Measurements from ENCODE around the gene NCR2. TPM values are rescaled to one million over a fixed set of nuclear protein-coding genes. Genes with fewer than 3 reads are reported as not detected.

NCR2 gene
- total and polyA plus RNA-seq, 9 of the 15 experiments (the other 6 are each of a cell fraction or from before 2014, with no cell fraction given) = not detected

- no peak for TF ChIP-seq TRIM25 (IDR thresholded peaks at IDR 0.05; ENCODE audit: borderline replicate concordance)
- TF ChIP-seq BDP1 (IDR thresholded peaks at IDR 0.05; ENCODE audit: insufficient read depth, insufficient read length) = no peak
- TF ChIP-seq JUNB (CRISPR knock-in tag; conservative IDR thresholded peaks at IDR 0.05) = no peak
- TF ChIP-seq HINFP (tag; conservative IDR thresholded peaks at IDR 0.05; ENCODE audit: low read depth) = no peak
- no peak for TF ChIP-seq ARNT (IDR thresholded peaks at IDR 0.05)
- TF ChIP-seq SLC30A9 (CRISPR knock-in tag; IDR thresholded peaks at IDR 0.05) = no peak
- no peak for TF ChIP-seq CEBPZ (IDR thresholded peaks at IDR 0.05; ENCODE audit: borderline replicate concordance, low read depth, low read length)
- no peak for TF ChIP-seq SUPT5H (IDR thresholded peaks at IDR 0.05)
- TF ChIP-seq ZNF263 (CRISPR knock-in tag; IDR thresholded peaks at IDR 0.05; ENCODE audit: borderline replicate concordance) = 0 out of 2 replicates have a peak, but pooled peaks have one; percentile 55
- TF ChIP-seq NCOA4 (IDR thresholded peaks at IDR 0.05; ENCODE audit: partially characterized antibody) = no peak
- TF ChIP-seq MTA2 (IDR thresholded peaks at IDR 0.05; ENCODE audit: low read depth) = 0 out of 2 replicates have a peak, but pooled peaks have one; percentile 6
- peak; percentile 41 for TF ChIP-seq SMAD1 (IDR thresholded peaks at IDR 0.05; ENCODE audit: low read depth, low read length, partially characterized antibody)
- no peak for TF ChIP-seq SAFB (IDR thresholded peaks at IDR 0.05; ENCODE audit: borderline replicate concordance, low read depth, low read length)
- TF ChIP-seq RB1 (IDR thresholded peaks at IDR 0.05; ENCODE audit: low read depth) = peak; percentile 84
- no peak for TF ChIP-seq VEZF1 (CRISPR knock-in tag; IDR thresholded peaks at IDR 0.05)
- TF ChIP-seq CLOCK (CRISPR knock-in tag; IDR thresholded peaks at IDR 0.05; ENCODE audit: borderline replicate concordance) = no peak
These were observed 16.5 kb upstream of the NCR2 start (continued) for GRCh38 chr6:41318654-41319565.
